SK-N-MC (cell line): ENCODE measurements around the gene WBP11.

Experiments
- FOXP2 ChIP-seq: optimal IDR thresholded peaks from 2 replicates; pipeline ENCODE3; 2011; ENCODE audit warnings: mild to moderate bottlenecking, moderate library complexity; ENCODE audit not compliant: insufficient read depth; ENCODE audit errors: extremely low read length, control extremely low read depth
- POLR2AphosphoS5 ChIP-seq: IDR thresholded peaks from 2 replicates; pipeline ENCODE4 v1.6.1; 2012; ENCODE audit warnings: mild to moderate bottlenecking, low read depth, low read length, borderline replicate concordance

- no peak for TF ChIP-seq FOXP2
- no peak for TF ChIP-seq POLR2AphosphoS5
Measured at GRCh38 chr12:14852880-14853279, 49.6 kb upstream of the WBP11 start.
